ENCODE data around the gene AMH. TPM values are rescaled to one million over a fixed set of nuclear protein-coding genes. Genes with fewer than 3 reads are reported as not detected.

Gene AMH
- total RNA-seq, 1 donor from 2014 or later: 0.82 TPM

- DNase-seq (ENCODE audit: low spot score in 2 of 2) (no peak), FAIRE-seq (no peak)
Measured at GRCh38 chr19:2233601-2234280, 15.4 kb upstream of the AMH start.

DNA sequence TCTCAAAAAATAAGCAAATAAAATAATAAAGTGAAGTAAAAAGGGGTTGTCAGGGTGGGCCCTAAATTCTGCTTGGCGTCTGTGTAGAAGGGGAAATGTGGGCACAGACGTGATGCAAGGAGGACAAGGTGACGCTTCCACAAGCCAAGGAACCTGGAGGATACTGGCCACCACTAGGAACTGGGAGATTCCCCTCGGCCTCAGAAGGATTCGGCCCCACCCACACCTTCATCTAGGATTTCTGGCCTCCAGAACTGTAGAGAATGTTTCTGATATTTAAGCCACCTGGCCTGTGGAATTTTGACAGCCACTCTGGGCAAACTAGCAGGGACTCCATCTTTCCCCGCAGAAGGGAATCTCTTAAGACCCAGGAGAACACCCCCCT, 14.1 kb upstream of the AMH start:
- no peak for DNase-seq (ENCODE audit: low spot score in 2 of 2)
- no peak for FAIRE-seq

GRCh38 chr19:2235381-2236063, 13.6 kb upstream of the AMH start:
- DNase-seq (ENCODE audit: low spot score in 2 of 2): no peak
- FAIRE-seq: no peak

- FAIRE-seq (no peak), DNase-seq (ENCODE audit: low spot score in 2 of 2) (no peak)
Measured at GRCh38 chr19:2236064-2236313, 13.1 kb upstream of the AMH start.

GRCh38 chr19:2236314-2237050, 12.6 kb upstream of the AMH start, which contains the start of the genes PLEKHJ1 and SF3A2:
Gene PLEKHJ1 (minus strand): TSS chr19:2236329. CDS start chr19:2236248, 81 bp downstream.
Gene SF3A2 (plus strand): TSS chr19:2236824. CDS start chr19:2243419, 6,595 bp downstream.
- FAIRE-seq: no peak
- peak; percentile 98 to 99 for DNase-seq (ENCODE audit: low spot score in 2 of 2)

DNA sequence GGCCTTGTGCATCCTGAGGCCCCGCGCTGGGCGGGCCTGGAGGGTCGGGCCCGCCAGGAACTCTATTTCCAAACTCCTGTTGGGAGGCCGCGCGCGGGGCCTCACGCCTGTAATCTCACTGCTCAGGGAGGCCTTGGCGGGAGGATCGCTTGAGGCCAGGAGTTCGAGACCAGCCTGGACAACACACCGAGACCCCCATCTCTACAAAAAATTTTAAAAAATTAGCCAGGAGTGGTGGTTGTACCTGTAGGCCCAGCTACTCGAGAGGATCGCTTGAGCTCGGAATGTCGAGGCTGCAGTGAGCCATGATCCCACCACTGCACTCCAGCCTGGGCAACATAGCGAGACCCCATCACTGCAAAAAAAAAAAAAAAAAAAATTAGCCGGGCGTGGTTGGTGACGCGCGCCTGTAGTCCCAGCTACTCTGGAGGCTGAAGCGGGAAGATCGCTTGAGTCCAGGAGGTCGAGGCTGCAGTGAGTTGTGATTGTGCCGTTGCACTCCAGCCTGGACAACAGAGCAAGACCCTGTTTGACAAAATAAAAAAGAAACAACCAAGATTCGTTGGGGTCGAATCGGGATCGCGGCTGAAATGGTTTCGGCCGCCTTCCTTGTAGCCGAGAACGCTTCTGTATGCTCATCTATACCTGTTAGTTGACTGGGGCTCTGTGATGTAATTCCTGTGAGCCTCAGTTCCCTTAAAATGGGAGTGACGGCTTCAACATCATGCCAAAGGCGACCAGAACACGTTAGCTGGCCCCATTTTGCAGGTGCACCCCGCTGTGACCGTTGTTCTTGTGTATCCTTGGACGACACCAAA, 11.9 kb upstream of the AMH start:
- DNase-seq (ENCODE audit: low spot score in 2 of 2) (no peak), FAIRE-seq (no peak)

- DNase-seq (ENCODE audit: low spot score in 2 of 2) (no peak), FAIRE-seq (no peak)
Measured at GRCh38 chr19:2237869-2238153, 11.3 kb upstream of the AMH start.

DNA sequence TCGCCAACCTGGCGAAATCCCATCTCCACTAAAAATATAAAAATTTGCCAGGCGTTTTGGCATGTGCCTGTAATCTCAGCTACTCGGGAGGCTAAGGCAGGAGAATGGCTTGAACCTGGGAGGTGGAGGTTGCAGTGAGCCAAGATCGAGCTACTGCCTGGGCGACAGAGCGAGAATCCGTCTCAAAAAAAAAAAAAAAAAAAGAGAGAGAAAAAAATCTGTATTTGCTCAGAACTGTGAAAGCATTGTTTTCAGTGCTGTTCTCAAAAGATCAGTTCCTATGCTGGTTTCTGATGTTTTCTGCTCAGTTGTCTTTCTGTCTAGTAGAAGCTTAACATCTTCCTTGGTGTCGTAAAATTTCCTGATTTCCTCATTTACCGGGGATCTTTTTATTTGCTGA, 9.9 kb upstream of the AMH start:
- FAIRE-seq (no peak), DNase-seq (ENCODE audit: low spot score in 2 of 2) (no peak)

GRCh38 chr19:2239771-2240770, 9.1 kb upstream of the AMH start:
- DNase-seq (ENCODE audit: low spot score in 2 of 2) (no peak), FAIRE-seq (no peak)

DNA sequence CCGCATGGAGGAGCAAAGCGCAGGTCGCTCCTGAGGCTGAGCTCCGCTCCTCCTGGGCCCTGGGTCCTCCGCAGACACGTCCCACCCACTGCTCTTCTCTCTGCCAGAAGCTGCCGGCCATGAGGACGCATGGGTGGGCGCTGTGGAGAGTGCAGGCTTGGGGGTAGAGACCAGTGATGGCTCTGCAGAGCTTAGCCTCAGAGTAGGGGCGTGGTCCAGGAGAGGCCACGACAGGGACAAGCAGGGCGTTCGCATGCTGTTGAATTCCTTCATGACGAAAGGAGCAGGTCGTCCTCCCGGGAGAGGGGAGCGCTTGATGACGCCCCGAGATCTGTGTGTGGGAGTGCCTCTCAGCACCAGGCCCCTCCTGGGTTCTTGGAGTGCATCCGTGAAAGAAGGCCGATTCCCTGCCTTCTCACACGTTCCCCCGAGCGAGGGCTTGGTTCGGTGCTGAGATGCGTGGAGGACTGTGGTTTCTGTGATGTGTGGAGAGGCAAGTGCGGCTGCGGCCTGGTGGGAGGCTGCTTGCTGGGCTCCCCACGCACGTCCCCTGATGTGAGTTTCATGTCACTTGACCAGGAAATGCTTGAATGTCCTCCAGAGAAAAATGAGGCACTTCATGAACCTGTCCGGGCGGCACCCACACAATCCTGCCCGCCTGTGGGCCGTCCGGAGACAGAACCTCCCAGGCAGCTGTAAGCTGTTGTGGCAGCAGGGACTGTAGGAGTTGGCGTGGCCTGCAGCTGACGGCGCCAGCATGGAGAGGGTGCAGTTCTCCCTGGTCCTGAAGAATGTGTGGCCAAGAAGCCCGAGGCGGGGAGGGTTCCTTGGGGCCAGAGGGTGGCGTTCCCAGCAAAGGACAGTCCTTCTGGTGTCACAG, 8.0 kb upstream of the AMH start:
- FAIRE-seq: no peak
- no peak for DNase-seq (ENCODE audit: low spot score in 2 of 2)

- FAIRE-seq (no peak), DNase-seq (ENCODE audit: low spot score in 2 of 2) (no peak)
Measured at GRCh38 chr19:2242092-2242537, 7.0 kb upstream of the AMH start.

DNA sequence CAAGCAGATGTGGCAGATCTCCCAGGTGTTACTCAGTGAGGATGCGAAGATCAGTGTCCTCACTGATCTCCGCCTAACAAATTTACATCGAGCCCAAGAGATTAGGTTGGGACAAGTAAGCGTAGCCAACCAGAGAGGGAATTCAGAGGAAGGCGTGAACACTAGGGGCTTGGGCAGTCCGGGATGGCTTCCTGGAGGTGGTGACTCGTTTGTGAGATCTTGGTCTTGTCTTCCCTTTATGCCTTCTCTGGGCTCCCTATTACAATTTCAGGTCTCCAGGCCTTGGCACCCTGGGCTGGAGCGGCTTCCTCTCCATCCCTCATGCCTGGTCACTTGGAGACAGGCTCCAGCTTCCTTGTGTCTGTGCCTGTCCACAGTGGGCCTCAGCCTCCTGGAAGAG, 6.3 kb upstream of the AMH start:
- FAIRE-seq: no peak

GRCh38 chr19:2243274-2244124, 5.6 kb upstream of the AMH start:
- no peak for FAIRE-seq
- DNase-seq (ENCODE audit: low spot score in 2 of 2): no peak

More for the DNA sequence above, 6.3 kb upstream of the AMH start:
- DNase-seq (ENCODE audit: low spot score in 2 of 2): no peak

- DNase-seq (ENCODE audit: low spot score in 2 of 2): no peak
- no peak for FAIRE-seq
Measured at GRCh38 chr19:2244125-2244411, 5.1 kb upstream of the AMH start.

- no peak for DNase-seq (ENCODE audit: low spot score in 2 of 2)
- FAIRE-seq: no peak
Measured at GRCh38 chr19:2244486-2244885, 4.6 kb upstream of the AMH start.

GRCh38 chr19:2245273-2245672, 3.9 kb upstream of the AMH start:
- FAIRE-seq (no peak), DNase-seq (ENCODE audit: low spot score in 2 of 2) (no peak)

DNA sequence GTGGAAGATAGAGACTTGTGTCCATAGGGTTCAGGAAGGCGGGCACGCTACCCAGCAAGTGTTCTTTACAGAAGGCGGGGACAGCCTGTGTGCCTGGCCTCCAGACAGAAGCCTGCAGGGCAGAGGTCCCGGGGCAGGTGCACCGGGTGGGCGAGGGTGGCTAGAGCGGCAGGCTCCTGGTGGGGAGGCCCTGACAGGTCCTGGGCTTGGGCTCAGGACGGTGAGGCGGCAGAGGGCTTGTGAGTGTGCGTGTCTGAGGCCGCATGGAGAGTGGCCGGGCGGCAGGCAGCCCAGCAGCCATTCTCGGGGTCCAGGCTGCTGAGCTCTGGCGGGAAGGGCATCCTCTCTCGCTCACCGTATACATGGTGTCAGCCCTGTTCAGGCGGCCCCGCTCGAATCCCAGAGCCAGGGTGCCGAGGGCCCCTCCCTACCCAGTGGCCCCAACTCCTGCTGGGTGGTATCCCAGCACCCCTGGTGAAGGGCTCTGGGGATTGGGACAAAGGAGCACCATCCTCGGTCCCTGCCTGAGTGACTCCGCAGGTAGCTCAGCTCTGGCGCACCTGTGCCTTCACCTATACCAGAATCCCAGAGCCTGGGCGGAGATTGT, 3.0 kb upstream of the AMH start:
- FAIRE-seq: no peak
- no peak for DNase-seq (ENCODE audit: low spot score in 2 of 2)
